Ishikawa (cell line): Measurements from ENCODE around the gene TTC3.

ENCODE experiments used
- CREB1 ChIP-seq: IDR thresholded peaks from 2 replicates; pipeline ENCODE4 v1.6.1; 2012; ENCODE audit warnings: low read depth
- EGR1 ChIP-seq: IDR thresholded peaks from 2 replicates; pipeline ENCODE4 v1.6.1; 2012
- EP300 ChIP-seq: IDR thresholded peaks from 2 replicates; pipeline ENCODE4 v1.6.1; 2012; ENCODE audit warnings: borderline replicate concordance
- MAX ChIP-seq: IDR thresholded peaks from 2 replicates; pipeline ENCODE4 v1.6.1; 2012
- NFIC ChIP-seq: IDR thresholded peaks from 2 replicates; pipeline ENCODE4 v1.6.1; 2012
- RAD21 ChIP-seq: IDR thresholded peaks from 2 replicates; pipeline ENCODE4 v1.6.1; 2012; ENCODE audit warnings: low read depth
- REST ChIP-seq: IDR thresholded peaks from 2 replicates; pipeline ENCODE4 v1.6.1; 2012; ENCODE audit warnings: low read depth, mild to moderate bottlenecking
- TAF1 ChIP-seq: IDR thresholded peaks from 2 replicates; pipeline ENCODE4 v1.6.1; 2012; ENCODE audit warnings: low read depth, mild to moderate bottlenecking
- TCF12 ChIP-seq: IDR thresholded peaks from 2 replicates; pipeline ENCODE4 v1.6.1; 2012; ENCODE audit warnings: low read depth
- USF1 ChIP-seq: IDR thresholded peaks from 2 replicates; pipeline ENCODE4 v1.6.1; 2012
- ZBTB7A ChIP-seq: IDR thresholded peaks from 2 replicates; pipeline ENCODE4 v1.6.1; 2012; ENCODE audit warnings: low read depth

- TF ChIP-seq MAX (no peak), CREB1 (no peak), RAD21 (no peak), EP300 (no peak), REST (no peak), TAF1 (no peak), ZBTB7A (no peak), EGR1 (no peak), NFIC (no peak), USF1 (no peak), TCF12 (no peak)
These were observed 32.8 kb upstream of the TTC3 start for GRCh38 chr21:37040212-37040611.
